Mesenchymal stem cell (in vitro differentiated cells and primary cell): ENCODE data around the gene BPHL.

ENCODE experiments used
- DNase-seq: peaks from one replicate; pipeline ENCODE4 v3.0.0-alpha.2; 2013
- H2AFZ ChIP-seq: one replicate; pipeline ENCODE4 v1.6.1; 2013; ENCODE audit warnings: low read depth, mild to moderate bottlenecking, control low read depth, inconsistent platforms, low read length, moderate library complexity
- H2AK5ac ChIP-seq: 2 replicates; pipeline ENCODE4 v1.6.1; 2013; ENCODE audit warnings: low read length, moderate library complexity, mild to moderate bottlenecking, inconsistent platforms; ENCODE audit not compliant: severe bottlenecking
- H2BK120ac ChIP-seq: one replicate; pipeline ENCODE4 v1.6.1; 2013; ENCODE audit warnings: low read depth, mild to moderate bottlenecking, inconsistent platforms, low read length, moderate library complexity
- H2BK12ac ChIP-seq, 2 experiments: one replicate each; pipeline ENCODE4 v1.6.1; 2013; ENCODE audit warnings: inconsistent platforms in 2 of 2, low read length in 2 of 2, mild to moderate bottlenecking in 2 of 2, moderate library complexity in 2 of 2, control low read depth in 1 of 2
- H2BK15ac ChIP-seq: one replicate; pipeline ENCODE4 v1.6.1; 2013; ENCODE audit warnings: mild to moderate bottlenecking, low read depth, inconsistent platforms; ENCODE audit not compliant: poor library complexity, severe bottlenecking
- H2BK5ac ChIP-seq: 2 replicates; pipeline ENCODE4 v1.6.1; 2013; ENCODE audit warnings: low read depth, mild to moderate bottlenecking, low read length, control low read depth, inconsistent platforms; ENCODE audit not compliant: poor library complexity, severe bottlenecking
- H3K14ac ChIP-seq, 2 experiments: one replicate each; pipeline ENCODE4 v1.6.1; 2013; ENCODE audit warnings: inconsistent platforms in 2 of 2, low read length in 2 of 2, control low read depth in 1 of 2, mild to moderate bottlenecking in 1 of 2, moderate library complexity in 1 of 2
- H3K18ac ChIP-seq, 2 experiments: one replicate each; pipeline ENCODE4 v1.6.1; 2013; ENCODE audit warnings: inconsistent platforms in 2 of 2, low read length in 2 of 2, control low read depth in 1 of 2, low read depth in 1 of 2, mild to moderate bottlenecking in 1 of 2
- H3K23ac ChIP-seq, 2 experiments: one replicate each; pipeline ENCODE4 v1.6.1; 2013; ENCODE audit warnings: inconsistent platforms in 2 of 2, low read length in 2 of 2, mild to moderate bottlenecking in 2 of 2, moderate library complexity in 2 of 2, control low read depth in 1 of 2
- H3K27ac ChIP-seq: 2 replicates; pipeline ENCODE4 v1.5.1; 2013; ENCODE audit warnings: mild to moderate bottlenecking, moderate library complexity, low read length, control low read depth, inconsistent platforms; ENCODE audit not compliant: poor library complexity, severe bottlenecking
- H3K27me3 ChIP-seq, 2 experiments: 2 replicates each; pipeline versions ENCODE4 v1.6.1 to v1.7.0; 2013; ENCODE audit warnings: low read length in 2 of 2, mild to moderate bottlenecking in 2 of 2, moderate library complexity in 2 of 2, control low read depth in 1 of 2, inconsistent platforms in 1 of 2; ENCODE audit not compliant: control insufficient read depth in 1 of 2, insufficient read depth in 1 of 2
- H3K36me3 ChIP-seq, 2 experiments: 2 replicates each; pipeline versions ENCODE4 v1.6.1 to v1.7.0; 2013; ENCODE audit warnings: low read length in 2 of 2, control low read depth in 1 of 2, inconsistent platforms in 1 of 2, low read depth in 1 of 2, mild to moderate bottlenecking in 1 of 2; ENCODE audit not compliant: insufficient read depth in 2 of 2, control insufficient read depth in 1 of 2
- H3K4ac ChIP-seq, 2 experiments: one replicate each; pipeline ENCODE4 v1.6.1; 2013; ENCODE audit warnings: inconsistent platforms in 2 of 2, low read length in 2 of 2, mild to moderate bottlenecking in 2 of 2, moderate library complexity in 2 of 2, control low read depth in 1 of 2, low read depth in 1 of 2
- H3K4me1 ChIP-seq: 2 replicates; pipeline ENCODE4 v1.6.1; 2013; ENCODE audit warnings: low read depth, low read length, control low read depth; ENCODE audit not compliant: control insufficient read depth, insufficient read depth
- H3K4me2 ChIP-seq: 2 replicates; pipeline ENCODE4 v1.6.1; 2013; ENCODE audit warnings: low read length, mild to moderate bottlenecking, inconsistent platforms; ENCODE audit not compliant: poor library complexity, severe bottlenecking
- H3K4me3 ChIP-seq, 2 experiments: 2 replicates each; pipeline versions ENCODE4 v1.5.1 to v1.7.0; 2013; ENCODE audit warnings: low read length in 2 of 2, mild to moderate bottlenecking in 2 of 2, control low read depth in 1 of 2, low read depth in 1 of 2; ENCODE audit not compliant: insufficient read depth in 1 of 2
- H3K79me1 ChIP-seq: replicated peaks from 2 replicates; pipeline ENCODE4 v1.6.1; 2013; ENCODE audit warnings: mild to moderate bottlenecking, control low read depth, low read length, inconsistent platforms; ENCODE audit not compliant: poor library complexity, severe bottlenecking
- H3K9ac ChIP-seq: 2 replicates; pipeline ENCODE4 v1.7.0; 2013; ENCODE audit warnings: mild to moderate bottlenecking, low read length, moderate library complexity
- H3K9me3 ChIP-seq: 2 replicates; pipeline ENCODE4 v1.7.0; 2013; ENCODE audit warnings: mild to moderate bottlenecking, low read length; ENCODE audit not compliant: control insufficient read depth
- H4K8ac ChIP-seq: one replicate; pipeline ENCODE4 v1.6.1; 2013; ENCODE audit warnings: inconsistent platforms, mild to moderate bottlenecking, low read length, moderate library complexity
- H4K91ac ChIP-seq: one replicate; pipeline ENCODE4 v1.6.1; 2013; ENCODE audit warnings: mild to moderate bottlenecking, low read length, inconsistent platforms
- WGBS: methylation state at CpG from one replicate; pipeline ENCODE4 v1.1.7; 2013; ENCODE audit warnings: mixed read lengths; 5-methylcytosine and 5-hydroxymethylcytosine counted together

Gene BPHL

GRCh38 chr6:3190779-3191178 lies 72.3 kb downstream of the BPHL start:
- Histone ChIP-seq H3K4ac (no peak overlapping the region), H3K14ac (no peak overlapping the region)

GRCh38 chr6:3193102-3193849 lies 74.8 kb downstream of the BPHL start:
- Histone ChIP-seq H2BK120ac (no peak overlapping the region), H3K36me3 (no peaks in the 10 kb centered on the region), H3K9me3 (no peaks in the 10 kb centered on the region), H3K4me2 (no peak overlapping the region), H3K9ac (no peak overlapping the region), H2BK15ac (no peak overlapping the region), H3K14ac (no peak overlapping the region), H2AK5ac (no peak overlapping the region), H3K27me3 (peaks cover 0 to 4% of the 10 kb centered on the region in 2 experiments), H3K23ac (no peak overlapping the region), H2BK12ac (no peak overlapping the region), H3K4me1 (peaks cover 8% of the 10 kb centered on the region), H3K4me3 (no peak overlapping the region), H2AFZ (no peak overlapping the region), H3K18ac (no peak overlapping the region), H4K91ac (no peak overlapping the region), H3K4ac (no peak overlapping the region), H4K8ac (no peak overlapping the region), H3K27ac (no peak overlapping the region), H2BK5ac (no peak overlapping the region), H3K79me1 (no peaks in the 10 kb centered on the region)
- no peak for DNase-seq
- WGBS, result 87% methylated on average over 22 of the region's 23 CpGs

More at GRCh38 chr6:3190779-3191178, 72.3 kb downstream of the BPHL start:
- Histone ChIP-seq H3K18ac (no peak overlapping the region), H2AK5ac (no peak overlapping the region), H4K91ac (no peak overlapping the region), H2AFZ (no peak overlapping the region), H2BK12ac (no peak overlapping the region), H3K4me3 (no peak overlapping the region), H3K36me3 (no peaks in the 10 kb centered on the region), H3K23ac (no peak overlapping the region), H3K27ac (no peak overlapping the region), H4K8ac (no peak overlapping the region), H3K4me1 (peaks cover 8% of the 10 kb centered on the region), H2BK5ac (no peak overlapping the region), H3K4me2 (no peak overlapping the region), H2BK15ac (no peak overlapping the region), H3K27me3 (peaks cover 0 to 24% of the 10 kb centered on the region in 2 experiments), H3K9ac (no peak overlapping the region), H2BK120ac (no peak overlapping the region), H3K79me1 (no peaks in the 10 kb centered on the region), H3K9me3 (no peaks in the 10 kb centered on the region)
- 98% methylated on average over 5 of the region's 5 CpGs for WGBS
- no peak for DNase-seq

GRCh38 chr6:3194535-3195419 lies 76.3 kb downstream of the BPHL start:
- 64% methylated on average over 19 of the region's 19 CpGs for WGBS
- Histone ChIP-seq H3K27me3 (no peaks in the 10 kb centered on the region), H3K4me2 (no peak overlapping the region), H4K91ac (no peak overlapping the region), H2BK120ac (no peak overlapping the region), H3K23ac (no peak overlapping the region), H3K14ac (no peak overlapping the region), H2BK15ac (no peak overlapping the region), H3K4ac (no peak overlapping the region), H4K8ac (no peak overlapping the region), H2AFZ (peak overlapping the region; percentile 15), H2BK5ac (no peak overlapping the region), H3K18ac (no peak overlapping the region), H3K4me1 (peaks cover 8% of the 10 kb centered on the region), H2BK12ac (no peak overlapping the region), H3K9ac (no peak overlapping the region), H3K27ac (no peak overlapping the region), H2AK5ac (no peak overlapping the region), H3K79me1 (no peaks in the 10 kb centered on the region), H3K9me3 (peaks cover 6% of the 10 kb centered on the region), H3K4me3 (no peak overlapping the region), H3K36me3 (no peaks in the 10 kb centered on the region)
- peak; percentile 36 for DNase-seq

- no peak overlapping the region for H3K14ac ChIP-seq
- H3K4me3 ChIP-seq, result no peak overlapping the region
- WGBS, result 89% methylated on average over 5 of the region's 5 CpGs
- H3K18ac ChIP-seq, result no peak overlapping the region
- H2AK5ac ChIP-seq, result no peak overlapping the region
- peaks cover 6% of the 10 kb centered on the region for H3K9me3 ChIP-seq
- no peak overlapping the region for H4K91ac ChIP-seq
- H3K36me3 ChIP-seq, result no peaks in the 10 kb centered on the region
- no peak overlapping the region for H3K23ac ChIP-seq
- no peak for DNase-seq
- H2BK5ac ChIP-seq, result no peak overlapping the region
- no peaks in the 10 kb centered on the region for H3K27me3 ChIP-seq
- no peak overlapping the region for H2BK12ac ChIP-seq
- no peak overlapping the region for H2BK120ac ChIP-seq
- no peak overlapping the region for H2AFZ ChIP-seq
- no peak overlapping the region for H3K27ac ChIP-seq
- H4K8ac ChIP-seq, result no peak overlapping the region
- H3K9ac ChIP-seq, result no peak overlapping the region
- H3K4me2 ChIP-seq, result no peak overlapping the region
- H2BK15ac ChIP-seq, result no peak overlapping the region
- peaks cover 8% of the 10 kb centered on the region for H3K4me1 ChIP-seq
- no peaks in the 10 kb centered on the region for H3K79me1 ChIP-seq
- H3K4ac ChIP-seq, result no peak overlapping the region
Measured at GRCh38 chr6:3195420-3195694, 76.8 kb downstream of the BPHL start.
